Liver (tissue), 9 donors: ENCODE results near the gene DVL1. TPM values are rescaled to one million over a fixed set of nuclear protein-coding genes. Genes with fewer than 3 reads are reported as not detected.

Experiments
- DNase-seq: peaks from one replicate; pipeline ENCODE4 v3.0.0-alpha.2; 2017; ENCODE audit warnings: low spot score
- H3K27ac ChIP-seq, 2 donors: one replicate each; pipeline ENCODE4 v1.7.0; 2013; ENCODE audit warnings: inconsistent platforms in 2 of 2, low read length in 2 of 2, control low read depth in 1 of 2, low read depth in 1 of 2, mild to moderate bottlenecking in 1 of 2
- H3K27me3 ChIP-seq, 4 donors: one replicate each; pipeline versions ENCODE4 v1.6.1 to v1.7.0; 2013; ENCODE audit warnings: low read length in 3 of 4, inconsistent platforms in 1 of 4, mild to moderate bottlenecking in 1 of 4, moderate library complexity in 1 of 4; ENCODE audit not compliant: control insufficient read depth in 4 of 4, insufficient read depth in 4 of 4
- H3K36me3 ChIP-seq, 4 donors: one replicate each; pipeline versions ENCODE4 v1.6.1 to v1.7.0; 2013; ENCODE audit warnings: low read length in 3 of 4, mild to moderate bottlenecking in 3 of 4, low read depth in 1 of 4, moderate library complexity in 1 of 4; ENCODE audit not compliant: control insufficient read depth in 4 of 4, insufficient read depth in 3 of 4
- H3K4me1 ChIP-seq, 4 donors: one replicate each; pipeline versions ENCODE4 v1.6.1 to v1.7.0; 2013; ENCODE audit warnings: low read length in 3 of 4, mild to moderate bottlenecking in 3 of 4, moderate library complexity in 1 of 4; ENCODE audit not compliant: control insufficient read depth in 4 of 4, insufficient read depth in 4 of 4
- H3K4me3 ChIP-seq, 3 donors: one replicate each; pipeline versions ENCODE4 v1.6.1 to v1.7.0; 2013; ENCODE audit warnings: low read length in 3 of 3, control low read depth in 1 of 3, low read depth in 1 of 3, mild to moderate bottlenecking in 1 of 3
- H3K9ac ChIP-seq, 2 donors: one replicate each; pipeline ENCODE4 v1.7.0; 2013; ENCODE audit warnings: low read length in 2 of 2, mild to moderate bottlenecking in 2 of 2, moderate library complexity in 2 of 2, control low read depth in 1 of 2, low read depth in 1 of 2
- H3K9me3 ChIP-seq, 4 donors: one replicate each; pipeline versions ENCODE4 v1.6.1 to v1.7.0; 2013; ENCODE audit warnings: low read length in 3 of 4; ENCODE audit not compliant: control insufficient read depth in 4 of 4
- EGR1 ChIP-seq, 2 donors: IDR thresholded peaks; 2 replicates each; pipeline ENCODE4 v1.6.1; 2016 to 2018; ENCODE audit warnings: antibody characterized with exemption in 2 of 2, low read depth in 2 of 2
- FOXA1 ChIP-seq: IDR thresholded peaks from 2 replicates; pipeline ENCODE4 v1.6.1; 2016; ENCODE audit warnings: antibody characterized with exemption
- FOXA2 ChIP-seq: IDR thresholded peaks from 2 replicates; pipeline ENCODE4 v1.6.1; 2016; ENCODE audit warnings: antibody characterized with exemption
- GABPA ChIP-seq, 2 donors: IDR thresholded peaks in 1 of 2; conservative IDR thresholded peaks in 1 of 2; 2 replicates each; pipeline ENCODE4 v1.6.1; 2016; ENCODE audit warnings: antibody characterized with exemption in 2 of 2, mild to moderate bottlenecking in 1 of 2, moderate library complexity in 1 of 2
- HNF4A ChIP-seq, 2 donors: conservative IDR thresholded peaks; 2 replicates each; pipeline ENCODE4 v1.6.1; 2016; ENCODE audit warnings: antibody characterized with exemption in 2 of 2, mild to moderate bottlenecking in 2 of 2
- HNF4G ChIP-seq: IDR thresholded peaks from 2 replicates; pipeline ENCODE4 v1.6.1; 2016; ENCODE audit warnings: antibody characterized with exemption
- JUND ChIP-seq, 2 donors: IDR thresholded peaks; 2 replicates each; pipeline ENCODE4 v1.6.1; 2016; ENCODE audit warnings: antibody characterized with exemption in 2 of 2
- RAD21 ChIP-seq, 2 donors: IDR thresholded peaks; 2 replicates each; pipeline ENCODE4 v1.6.1; 2016; ENCODE audit warnings: antibody characterized with exemption in 2 of 2, mild to moderate bottlenecking in 2 of 2
- SP1 ChIP-seq: IDR thresholded peaks from 2 replicates; pipeline ENCODE4 v1.6.1; 2018; ENCODE audit warnings: antibody characterized with exemption, mild to moderate bottlenecking
- YY1 ChIP-seq: IDR thresholded peaks from 2 replicates; pipeline ENCODE4 v1.6.1; 2016; ENCODE audit warnings: antibody characterized with exemption, mild to moderate bottlenecking
- WGBS: extraction: QIAGEN DNeasy Blood & Tissue Kit; methylation state at CpG from one replicate; pipeline ENCODE4 v1.1.7; 2013; 5-methylcytosine and 5-hydroxymethylcytosine counted together
- polyA plus RNA-seq, 2 donors: library from polyadenylated mRNA; stranded (reverse) in 1 of 2; unstranded in 1 of 2; fragments of 200-250 nt in 1 of 2; fragments of >200 nt in 1 of 2; fragmentation: Nextera tagmentation in 1 of 2; extraction: Ambion mirVana in 1 of 2; gene quantifications; one replicate each; pipeline versions ENCODE4 v1.2.1 to v1.2.3, GENCODE V29; 2013 to 2015
- total RNA-seq, 2 donors: library from RNA; depleted of rRNA; stranded (reverse); fragments of >200 nt; gene quantifications; one replicate each; pipeline ENCODE4 v1.2.3, GENCODE V29; 2014
- TF ChIP-seq, protein P1 (sequence below): IDR thresholded peaks from 2 replicates; pipeline ENCODE4 v1.6.1; 2016; ENCODE audit warnings: antibody characterized with exemption
- TF ChIP-seq, protein P2 (sequence below): IDR thresholded peaks from 2 replicates; pipeline ENCODE4 v1.6.1; 2016; ENCODE audit warnings: antibody characterized with exemption
- TF ChIP-seq, protein P3 (sequence below): IDR thresholded peaks from 2 replicates; pipeline ENCODE4 v1.6.1; 2016; ENCODE audit warnings: antibody characterized with exemption, mild to moderate bottlenecking
- TF ChIP-seq, protein P4 (sequence below): fragments of 150-350 bp; IDR thresholded peaks from 2 replicates; pipeline ENCODE4 v1.5.1; 2017; ENCODE audit warnings: improper control_type of control experiment, low read depth, low read length; ENCODE audit not compliant: missing input control
- donor health status: healthy.
- donor health status: healthy.
- donor health status: healthy.
- donor health status: healthy.
- donor health status: healthy.

The DVL1 gene
- total and polyA plus RNA-seq, 4 donors: 5.7 to 41.2 (median 24.8) TPM

DNA sequence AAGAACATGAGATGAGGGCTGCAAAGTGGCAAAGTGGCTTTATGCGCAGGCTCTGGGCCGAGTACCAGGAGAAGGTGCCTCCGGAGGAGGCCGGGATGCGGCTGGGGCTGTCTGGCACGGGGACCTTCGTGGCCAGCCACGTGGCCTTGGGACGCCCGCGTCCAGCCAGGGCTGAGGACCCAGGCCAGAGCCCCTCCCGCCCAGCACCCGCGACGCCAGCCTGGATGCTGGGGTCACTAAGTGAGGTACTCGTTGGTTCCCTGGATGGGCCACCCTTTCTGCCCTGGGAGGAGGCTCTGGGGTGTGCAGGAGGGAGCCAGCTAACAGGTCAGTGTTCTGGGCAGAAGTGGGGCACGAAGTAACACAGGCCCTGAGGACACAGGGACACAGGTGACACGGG, 56.4 kb downstream of the DVL1 start:
- WGBS: 92% methylated on average over 18 of the region's 18 CpGs

DNA sequence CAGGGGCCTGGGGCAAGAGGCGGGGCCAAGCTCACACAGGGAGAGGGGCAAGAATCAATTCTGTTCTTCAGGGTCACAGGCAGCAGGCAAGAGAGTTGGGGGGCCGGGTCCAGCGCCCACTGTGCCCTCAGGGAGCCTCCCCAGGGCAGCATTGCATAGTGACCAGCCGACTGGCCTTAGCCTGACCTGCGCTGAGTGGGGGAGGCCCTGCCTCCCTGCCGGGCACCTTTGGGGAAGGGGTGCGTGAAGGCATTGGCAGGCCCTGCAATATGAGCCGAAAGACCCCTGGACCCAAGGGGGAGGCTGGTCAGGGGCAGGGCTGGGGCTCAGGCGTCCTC, 56.8 kb downstream of the DVL1 start:
- TF ChIP-seq, protein P1, sequence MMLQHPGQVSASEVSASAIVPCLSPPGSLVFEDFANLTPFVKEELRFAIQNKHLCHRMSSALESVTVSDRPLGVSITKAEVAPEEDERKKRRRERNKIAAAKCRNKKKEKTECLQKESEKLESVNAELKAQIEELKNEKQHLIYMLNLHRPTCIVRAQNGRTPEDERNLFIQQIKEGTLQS: no peak
- TF ChIP-seq, protein P2, sequence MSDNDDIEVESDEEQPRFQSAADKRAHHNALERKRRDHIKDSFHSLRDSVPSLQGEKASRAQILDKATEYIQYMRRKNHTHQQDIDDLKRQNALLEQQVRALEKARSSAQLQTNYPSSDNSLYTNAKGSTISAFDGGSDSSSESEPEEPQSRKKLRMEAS: no peak
- Histone ChIP-seq H3K27ac (no peak overlapping the region), H3K4me1 (peaks cover 0 to 13% (median 7%) of the 10 kb centered on the region in 4 donors), H3K4me3 (no peak overlapping the region), H3K9ac (no peak overlapping the region), H3K9me3 (no peaks in the 10 kb centered on the region), H3K36me3 (peaks cover 0 to 10% (median under 1%) of the 10 kb centered on the region in 4 donors), H3K27me3 (no peaks in the 10 kb centered on the region)
- 91% methylated on average over 9 of the region's 9 CpGs for WGBS
- no peak for DNase-seq

More for the DNA sequence above, 56.4 kb downstream of the DVL1 start:
- Histone ChIP-seq H3K9me3 (no peaks in the 10 kb centered on the region), H3K4me3 (no peak overlapping the region), H3K36me3 (peaks cover 0 to 12% (median 2%) of the 10 kb centered on the region in 4 donors), H3K27me3 (no peaks in the 10 kb centered on the region), H3K4me1 (peaks cover 0 to 13% (median 7%) of the 10 kb centered on the region in 4 donors), H3K27ac (no peak overlapping the region), H3K9ac (no peak overlapping the region)
- TF ChIP-seq SP1 (no peak), HNF4G (no peak), FOXA2 (no peak), FOXA1 (no peak), EGR1 (IDR thresholded peaks at IDR 0.05; ENCODE audit: low read depth in 2 of 2) (no peak), YY1 (no peak), JUND (IDR thresholded peaks at IDR 0.05) (no peak), HNF4A (conservative IDR thresholded peaks at IDR 0.05) (no peak), GABPA (IDR thresholded peaks at IDR 0.05 in 1 of 2, conservative IDR thresholded peaks at IDR 0.05 in 1 of 2) (no peak), RAD21 (IDR thresholded peaks at IDR 0.05) (no peak)
- TF ChIP-seq, protein P2: no peak
- TF ChIP-seq, protein P3, sequence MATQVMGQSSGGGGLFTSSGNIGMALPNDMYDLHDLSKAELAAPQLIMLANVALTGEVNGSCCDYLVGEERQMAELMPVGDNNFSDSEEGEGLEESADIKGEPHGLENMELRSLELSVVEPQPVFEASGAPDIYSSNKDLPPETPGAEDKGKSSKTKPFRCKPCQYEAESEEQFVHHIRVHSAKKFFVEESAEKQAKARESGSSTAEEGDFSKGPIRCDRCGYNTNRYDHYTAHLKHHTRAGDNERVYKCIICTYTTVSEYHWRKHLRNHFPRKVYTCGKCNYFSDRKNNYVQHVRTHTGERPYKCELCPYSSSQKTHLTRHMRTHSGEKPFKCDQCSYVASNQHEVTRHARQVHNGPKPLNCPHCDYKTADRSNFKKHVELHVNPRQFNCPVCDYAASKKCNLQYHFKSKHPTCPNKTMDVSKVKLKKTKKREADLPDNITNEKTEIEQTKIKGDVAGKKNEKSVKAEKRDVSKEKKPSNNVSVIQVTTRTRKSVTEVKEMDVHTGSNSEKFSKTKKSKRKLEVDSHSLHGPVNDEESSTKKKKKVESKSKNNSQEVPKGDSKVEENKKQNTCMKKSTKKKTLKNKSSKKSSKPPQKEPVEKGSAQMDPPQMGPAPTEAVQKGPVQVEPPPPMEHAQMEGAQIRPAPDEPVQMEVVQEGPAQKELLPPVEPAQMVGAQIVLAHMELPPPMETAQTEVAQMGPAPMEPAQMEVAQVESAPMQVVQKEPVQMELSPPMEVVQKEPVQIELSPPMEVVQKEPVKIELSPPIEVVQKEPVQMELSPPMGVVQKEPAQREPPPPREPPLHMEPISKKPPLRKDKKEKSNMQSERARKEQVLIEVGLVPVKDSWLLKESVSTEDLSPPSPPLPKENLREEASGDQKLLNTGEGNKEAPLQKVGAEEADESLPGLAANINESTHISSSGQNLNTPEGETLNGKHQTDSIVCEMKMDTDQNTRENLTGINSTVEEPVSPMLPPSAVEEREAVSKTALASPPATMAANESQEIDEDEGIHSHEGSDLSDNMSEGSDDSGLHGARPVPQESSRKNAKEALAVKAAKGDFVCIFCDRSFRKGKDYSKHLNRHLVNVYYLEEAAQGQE: no peak
- TF ChIP-seq, protein P4, sequence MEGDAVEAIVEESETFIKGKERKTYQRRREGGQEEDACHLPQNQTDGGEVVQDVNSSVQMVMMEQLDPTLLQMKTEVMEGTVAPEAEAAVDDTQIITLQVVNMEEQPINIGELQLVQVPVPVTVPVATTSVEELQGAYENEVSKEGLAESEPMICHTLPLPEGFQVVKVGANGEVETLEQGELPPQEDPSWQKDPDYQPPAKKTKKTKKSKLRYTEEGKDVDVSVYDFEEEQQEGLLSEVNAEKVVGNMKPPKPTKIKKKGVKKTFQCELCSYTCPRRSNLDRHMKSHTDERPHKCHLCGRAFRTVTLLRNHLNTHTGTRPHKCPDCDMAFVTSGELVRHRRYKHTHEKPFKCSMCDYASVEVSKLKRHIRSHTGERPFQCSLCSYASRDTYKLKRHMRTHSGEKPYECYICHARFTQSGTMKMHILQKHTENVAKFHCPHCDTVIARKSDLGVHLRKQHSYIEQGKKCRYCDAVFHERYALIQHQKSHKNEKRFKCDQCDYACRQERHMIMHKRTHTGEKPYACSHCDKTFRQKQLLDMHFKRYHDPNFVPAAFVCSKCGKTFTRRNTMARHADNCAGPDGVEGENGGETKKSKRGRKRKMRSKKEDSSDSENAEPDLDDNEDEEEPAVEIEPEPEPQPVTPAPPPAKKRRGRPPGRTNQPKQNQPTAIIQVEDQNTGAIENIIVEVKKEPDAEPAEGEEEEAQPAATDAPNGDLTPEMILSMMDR: no peak
- DNase-seq: no peak
